HCT116 (cell line): Measurements from ENCODE around the gene CEP41.

Source experiments
- CTCF ChIP-seq, 3 experiments: fragments of 200-600 bp in 1 of 3; sonication (generic) in 1 of 3; IDR thresholded peaks in 2 of 3; conservative IDR thresholded peaks in 1 of 3; 2 replicates each; pipeline ENCODE4 v1.5.1; 2012 to 2017; ENCODE audit warnings: low read depth in 2 of 3, low read length in 2 of 3, antibody characterized with exemption in 1 of 3, borderline replicate concordance in 1 of 3, control low read depth in 1 of 3, mild to moderate bottlenecking in 1 of 3, mixed read lengths in 1 of 3, mixed run types in 1 of 3, moderate library complexity in 1 of 3; ENCODE audit not compliant: insufficient read depth in 1 of 3
- EZH2phosphoT487 ChIP-seq: fragments of 200-600 bp; IDR thresholded peaks from 2 replicates; pipeline ENCODE4 v1.6.1; 2018; ENCODE audit warnings: antibody characterized with exemption, borderline replicate concordance
- POLR2AphosphoS5 ChIP-seq: IDR thresholded peaks from 2 replicates; pipeline ENCODE4 v1.6.1; 2011; ENCODE audit warnings: mild to moderate bottlenecking, low read depth, low read length, moderate library complexity

GRCh38 chr7:130458257-130458656 lies 17.4 kb upstream of the CEP41 start:
- TF ChIP-seq POLR2AphosphoS5 = no peak
- TF ChIP-seq EZH2phosphoT487 = no peak
- no peak for TF ChIP-seq CTCF (IDR thresholded peaks at IDR 0.05 in 2 of 3, conservative IDR thresholded peaks at IDR 0.05 in 1 of 3; ENCODE audit: borderline replicate concordance in 1 of 3, insufficient read depth in 1 of 3, low read depth in 2 of 3, low read length in 2 of 3)
